Astrocyte of the hippocampus (primary cell): ENCODE data around the gene ADAM12.

Experiments
- DNase-seq: peaks from one replicate; pipeline ENCODE4 v3.0.0; 2011; ENCODE audit warnings: low read depth, low spot score

Gene ADAM12

GRCh38 chr10:126090443-126090842 lies 297.8 kb downstream of the ADAM12 start:
- no peak for DNase-seq

- no peak for DNase-seq
Measured at GRCh38 chr10:126087796-126088505, 300.3 kb downstream of the ADAM12 start.

- DNase-seq: no peak
Measured at GRCh38 chr10:126087153-126087680, 301.1 kb downstream of the ADAM12 start.

- DNase-seq: no peak
Measured at GRCh38 chr10:126085806-126086205, 302.5 kb downstream of the ADAM12 start.

- no peak for DNase-seq
Measured at GRCh38 chr10:126084369-126084768, 303.9 kb downstream of the ADAM12 start.

- DNase-seq: no peak
Measured at GRCh38 chr10:126083009-126083408, 305.3 kb downstream of the ADAM12 start.

- no peak for DNase-seq
Measured at GRCh38 chr10:126081841-126082466, 306.3 kb downstream of the ADAM12 start.

- peak; percentile 79 for DNase-seq
Measured at GRCh38 chr10:126080879-126081411, 307.3 kb downstream of the ADAM12 start.

GRCh38 chr10:126080291-126080825 lies 307.9 kb downstream of the ADAM12 start:
- DNase-seq: no peak

GRCh38 chr10:126075009-126075408 lies 313.3 kb downstream of the ADAM12 start:
- DNase-seq: no peak

- no peak for DNase-seq
Measured at GRCh38 chr10:126074291-126074690, 314.0 kb downstream of the ADAM12 start.

- no peak for DNase-seq
Measured at GRCh38 chr10:126073606-126074005, 314.7 kb downstream of the ADAM12 start.

- DNase-seq: no peak
Measured at GRCh38 chr10:126072622-126073021, 315.7 kb downstream of the ADAM12 start.

GRCh38 chr10:126070476-126071215 lies 317.6 kb downstream of the ADAM12 start:
- DNase-seq: no peak

GRCh38 chr10:126068322-126068721 lies 320.0 kb downstream of the ADAM12 start:
- no peak for DNase-seq

GRCh38 chr10:126066456-126066855 lies 321.8 kb downstream of the ADAM12 start:
- DNase-seq: no peak

GRCh38 chr10:126065751-126066377 lies 322.4 kb downstream of the ADAM12 start:
- DNase-seq: no peak

GRCh38 chr10:126064512-126064911 lies 323.8 kb downstream of the ADAM12 start:
- no peak for DNase-seq

- peak; percentile 93 for DNase-seq
Measured at GRCh38 chr10:126063353-126063791, 324.9 kb downstream of the ADAM12 start.

GRCh38 chr10:126062131-126063032 lies 325.9 kb downstream of the ADAM12 start:
- DNase-seq: peak; percentile 98
